ENCODE data around the gene CD1C. TPM values are rescaled to one million over a fixed set of nuclear protein-coding genes. Genes with fewer than 3 reads are reported as not detected.

CD1C gene
- total and polyA plus RNA-seq, 7 donors, result 0.06 to 0.47 (median 0.17) TPM; not detected in 3

Other genes with a start within 250 kb of the CD1C start
- gene CD1D, start 109.0 kb upstream of the CD1C start, total RNA-seq, result 1 to 10 TPM in 2 of 4 donors, under 1 TPM in 2; 0.59 to 1.6 (median 1.1) TPM
- 1 to 10 TPM in 2 of 3 donors, under 1 TPM in 1; 0.90 to 7.8 (median 1.2) TPM for gene CD1D, start 109.0 kb upstream of the CD1C start, polyA plus RNA-seq
- gene CD1A, start 35.5 kb upstream of the CD1C start, total RNA-seq, result not detected
- not detected for gene CD1A, start 35.5 kb upstream of the CD1C start, polyA plus RNA-seq
- gene CD1B, start 41.6 kb downstream of the CD1C start, total RNA-seq, result not detected
- gene CD1B, start 41.6 kb downstream of the CD1C start, polyA plus RNA-seq, result under 1 TPM in 1 of 3 donors, not detected in 2; 0.03 TPM
- gene CD1E, start 64.0 kb downstream of the CD1C start, total RNA-seq, result not detected
- under 1 TPM in 1 of 3 donors, not detected in 2; 0.08 TPM for gene CD1E, start 64.0 kb downstream of the CD1C start, polyA plus RNA-seq
- gene OR10T2, start 109.5 kb downstream of the CD1C start, total RNA-seq, result not detected
- not detected for gene OR10T2, start 109.5 kb downstream of the CD1C start, polyA plus RNA-seq
- not detected for gene OR10K2, start 136.3 kb downstream of the CD1C start, total RNA-seq
- gene OR10K2, start 136.3 kb downstream of the CD1C start, polyA plus RNA-seq, result not detected
- under 1 TPM in 1 of 4 donors, not detected in 3; 0.06 TPM for gene OR10K1, start 171.9 kb downstream of the CD1C start, total RNA-seq
- not detected for gene OR10K1, start 171.9 kb downstream of the CD1C start, polyA plus RNA-seq
- not detected for gene OR10R2, start 182.3 kb downstream of the CD1C start, total RNA-seq
- gene OR10R2, start 182.3 kb downstream of the CD1C start, polyA plus RNA-seq, result not detected

Measured in psoas muscle (tissue), 7 donors.